GM12873 (cell line): ENCODE measurements around the gene KIAA0930.

Experiments
- TF ChIP-seq, protein P1 (sequence below): IDR thresholded peaks from 2 replicates; pipeline ENCODE4 v1.5.1; 2012; ENCODE audit warnings: low read depth, mild to moderate bottlenecking, moderate library complexity, low read length, control low read depth; ENCODE audit not compliant: insufficient read depth; ENCODE audit errors: missing control alignments

The KIAA0930 gene

DNA sequence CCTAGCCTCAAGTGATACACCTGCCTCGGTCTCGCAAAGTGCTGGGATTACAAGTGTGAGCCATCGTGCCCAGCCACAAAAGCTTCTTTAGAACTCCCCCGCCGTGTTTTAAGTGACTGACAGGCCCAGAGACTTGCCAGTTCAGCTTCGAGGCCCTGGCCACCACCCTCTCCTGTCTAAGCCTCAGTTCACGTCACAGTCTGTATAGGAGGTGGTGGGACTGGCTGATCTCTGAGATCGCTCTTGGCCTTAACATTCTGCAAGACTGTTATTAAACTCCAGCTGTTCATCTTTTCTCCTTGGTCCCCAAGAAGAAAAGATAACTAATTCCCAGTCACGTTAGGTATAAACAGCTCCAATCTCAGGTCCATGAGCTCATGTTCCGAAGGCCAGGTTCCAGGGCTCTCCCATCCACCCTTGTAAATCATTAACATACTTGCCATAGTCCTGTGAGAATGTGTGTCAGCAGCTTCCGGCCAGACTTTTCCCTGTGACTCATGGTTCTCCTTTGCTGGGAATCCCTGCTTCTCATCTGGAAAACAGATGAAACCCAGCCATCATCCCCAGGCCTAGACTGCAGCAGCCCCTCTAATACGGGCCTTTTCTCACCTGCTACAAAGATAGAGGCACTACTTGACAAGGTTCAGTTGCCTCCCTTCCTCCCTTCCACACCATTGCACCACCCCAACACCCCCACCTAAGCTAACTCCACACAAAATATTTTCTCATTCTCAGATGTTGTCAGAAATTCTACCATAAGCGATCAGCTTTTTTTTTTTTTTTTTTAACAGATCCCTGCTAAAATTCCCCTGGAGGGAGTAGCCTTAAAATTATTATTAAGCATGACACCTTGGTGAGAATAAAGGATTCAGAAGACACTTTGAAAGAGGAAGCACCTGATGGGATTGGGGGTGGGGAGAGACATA is 5.6 kb upstream of the KIAA0930 start:
- TF ChIP-seq, protein P1, sequence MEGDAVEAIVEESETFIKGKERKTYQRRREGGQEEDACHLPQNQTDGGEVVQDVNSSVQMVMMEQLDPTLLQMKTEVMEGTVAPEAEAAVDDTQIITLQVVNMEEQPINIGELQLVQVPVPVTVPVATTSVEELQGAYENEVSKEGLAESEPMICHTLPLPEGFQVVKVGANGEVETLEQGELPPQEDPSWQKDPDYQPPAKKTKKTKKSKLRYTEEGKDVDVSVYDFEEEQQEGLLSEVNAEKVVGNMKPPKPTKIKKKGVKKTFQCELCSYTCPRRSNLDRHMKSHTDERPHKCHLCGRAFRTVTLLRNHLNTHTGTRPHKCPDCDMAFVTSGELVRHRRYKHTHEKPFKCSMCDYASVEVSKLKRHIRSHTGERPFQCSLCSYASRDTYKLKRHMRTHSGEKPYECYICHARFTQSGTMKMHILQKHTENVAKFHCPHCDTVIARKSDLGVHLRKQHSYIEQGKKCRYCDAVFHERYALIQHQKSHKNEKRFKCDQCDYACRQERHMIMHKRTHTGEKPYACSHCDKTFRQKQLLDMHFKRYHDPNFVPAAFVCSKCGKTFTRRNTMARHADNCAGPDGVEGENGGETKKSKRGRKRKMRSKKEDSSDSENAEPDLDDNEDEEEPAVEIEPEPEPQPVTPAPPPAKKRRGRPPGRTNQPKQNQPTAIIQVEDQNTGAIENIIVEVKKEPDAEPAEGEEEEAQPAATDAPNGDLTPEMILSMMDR: no peak

DNA sequence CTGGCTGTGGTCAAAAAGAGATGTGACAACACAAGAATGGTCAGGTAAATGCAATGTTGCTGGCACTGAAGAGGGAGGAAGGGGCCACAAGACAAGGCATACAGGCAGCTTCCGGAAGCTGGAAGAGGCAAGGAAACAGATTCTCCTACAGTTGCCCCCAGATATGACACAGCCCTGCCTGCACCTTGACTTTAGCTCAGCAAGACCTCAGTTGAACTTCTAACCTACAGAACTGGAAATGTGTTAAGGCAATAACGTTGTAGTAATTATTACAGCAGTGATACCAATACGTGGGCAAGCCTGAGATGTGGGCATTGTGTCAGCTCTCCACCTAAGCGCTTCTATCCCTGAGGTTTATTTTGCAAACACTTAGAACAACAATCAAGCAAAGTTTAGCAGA is 4.2 kb upstream of the KIAA0930 start:
- TF ChIP-seq, protein P1: no peak

DNA sequence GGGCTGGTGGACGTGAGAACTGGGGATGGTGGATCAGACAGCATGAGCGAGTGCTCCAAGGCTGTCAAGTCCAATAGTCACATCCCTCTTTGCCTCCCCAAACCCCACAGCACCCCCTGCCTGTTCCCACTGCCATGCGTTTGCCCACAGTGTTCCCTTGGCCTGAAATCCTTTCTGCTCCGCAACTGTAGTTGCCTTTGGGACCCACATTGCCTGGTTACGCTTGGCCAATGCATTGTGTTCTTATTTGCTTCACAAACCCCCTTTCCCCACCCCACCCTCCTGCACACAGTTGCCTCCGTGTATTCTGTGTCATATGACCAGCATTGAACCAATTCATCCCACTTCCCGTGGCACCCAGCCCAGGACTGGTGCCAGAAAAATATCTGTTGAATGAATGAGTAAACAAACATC is 2.1 kb upstream of the KIAA0930 start:
- TF ChIP-seq, protein P1: peak; percentile 24

DNA sequence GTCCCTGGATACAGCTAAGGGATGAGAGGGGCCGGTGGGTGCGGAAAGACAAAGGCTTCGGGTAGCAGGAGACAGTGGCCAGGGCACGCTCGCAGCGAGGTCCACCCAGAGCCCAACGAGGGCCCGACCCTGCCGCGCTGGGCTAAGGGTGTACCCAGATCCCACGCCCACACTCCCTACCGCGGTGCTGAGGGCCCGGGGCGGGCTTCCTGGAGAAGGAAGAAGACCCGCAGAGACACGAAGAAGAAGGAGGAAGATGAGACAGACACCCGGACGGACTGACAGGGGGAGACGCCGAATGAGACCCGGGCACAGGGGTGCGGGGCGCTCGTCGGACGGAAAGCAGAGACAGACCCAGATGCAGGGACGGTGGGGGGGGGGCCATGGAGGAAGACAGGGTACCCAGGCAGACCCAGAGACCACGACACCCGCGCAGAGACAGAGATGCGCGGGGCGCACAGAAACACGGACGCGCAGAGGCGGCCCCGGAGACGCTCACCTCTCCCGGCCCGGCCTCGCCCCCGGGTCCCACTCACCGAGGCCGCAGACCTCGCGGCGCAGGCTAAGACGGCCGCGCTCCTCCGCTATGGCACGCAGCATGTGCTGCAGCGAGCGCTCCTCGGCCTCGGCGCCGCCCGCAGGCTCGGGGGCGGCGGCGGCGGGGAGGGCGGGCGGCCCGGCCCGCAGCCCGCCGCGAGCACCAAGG is 437 bp downstream of the KIAA0930 start:
- TF ChIP-seq, protein P1: no peak

DNA sequence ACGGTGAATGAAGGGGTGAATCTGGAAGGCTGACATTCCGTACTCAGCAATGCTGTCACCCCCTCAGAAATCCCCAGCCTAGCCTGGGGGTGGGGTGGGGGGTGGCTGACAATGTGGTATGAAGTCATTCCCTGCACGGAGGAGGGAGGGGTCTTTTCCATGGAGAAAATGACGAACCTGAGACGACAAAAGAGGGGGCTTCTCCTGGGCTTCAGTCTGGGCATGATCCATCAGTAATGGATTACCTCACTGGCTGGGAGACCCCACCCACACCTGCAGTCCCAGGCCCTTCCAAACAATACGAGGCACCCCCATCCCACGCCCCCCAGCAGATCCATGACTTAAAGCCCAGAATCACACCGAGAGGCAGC is 1.0 kb downstream of the KIAA0930 start:
- TF ChIP-seq, protein P1: no peak

DNA sequence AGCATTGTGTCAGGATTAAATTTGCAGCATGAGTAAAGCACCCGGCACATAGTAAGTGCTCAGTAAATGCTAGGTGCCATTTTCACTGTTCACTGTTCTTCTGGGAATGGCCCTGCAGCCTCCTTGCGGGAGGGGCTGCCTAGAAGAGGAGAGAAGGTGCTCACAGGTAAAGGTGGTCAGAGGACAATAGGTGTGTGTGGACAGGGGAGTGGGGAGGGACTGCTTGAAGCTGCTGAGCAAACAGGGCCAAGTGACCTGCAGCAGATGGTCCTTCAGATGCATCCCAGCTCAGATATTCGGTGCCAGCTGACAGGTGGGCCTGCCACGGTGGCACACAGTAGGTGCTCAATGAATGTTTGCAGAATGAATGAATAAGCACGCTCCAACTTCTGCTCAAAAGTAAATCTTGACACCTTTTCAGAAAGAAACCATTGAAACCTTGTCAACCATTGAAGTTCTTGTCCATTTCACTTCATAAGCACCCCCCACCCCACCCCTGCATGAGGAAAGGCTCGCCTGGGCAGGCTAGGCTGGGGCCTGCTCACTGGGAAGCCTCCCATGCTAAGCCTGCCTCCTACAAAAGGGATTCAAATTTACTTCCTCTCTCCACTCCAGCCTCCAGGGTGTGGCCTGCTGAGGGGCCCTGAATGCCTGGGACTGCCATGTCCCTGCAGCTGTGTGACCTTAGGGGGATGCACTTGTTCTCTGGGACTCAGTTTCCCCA is 1.6 kb downstream of the KIAA0930 start:
- TF ChIP-seq, protein P1: no peak
